HS-5 (cell line): ENCODE results near the gene ZNF101.

Source experiments
- DNase-seq: peaks from one replicate; pipeline ENCODE4 v3.0.0-alpha.2; 2012; ENCODE audit warnings: low read depth

The ZNF101 gene

DNA sequence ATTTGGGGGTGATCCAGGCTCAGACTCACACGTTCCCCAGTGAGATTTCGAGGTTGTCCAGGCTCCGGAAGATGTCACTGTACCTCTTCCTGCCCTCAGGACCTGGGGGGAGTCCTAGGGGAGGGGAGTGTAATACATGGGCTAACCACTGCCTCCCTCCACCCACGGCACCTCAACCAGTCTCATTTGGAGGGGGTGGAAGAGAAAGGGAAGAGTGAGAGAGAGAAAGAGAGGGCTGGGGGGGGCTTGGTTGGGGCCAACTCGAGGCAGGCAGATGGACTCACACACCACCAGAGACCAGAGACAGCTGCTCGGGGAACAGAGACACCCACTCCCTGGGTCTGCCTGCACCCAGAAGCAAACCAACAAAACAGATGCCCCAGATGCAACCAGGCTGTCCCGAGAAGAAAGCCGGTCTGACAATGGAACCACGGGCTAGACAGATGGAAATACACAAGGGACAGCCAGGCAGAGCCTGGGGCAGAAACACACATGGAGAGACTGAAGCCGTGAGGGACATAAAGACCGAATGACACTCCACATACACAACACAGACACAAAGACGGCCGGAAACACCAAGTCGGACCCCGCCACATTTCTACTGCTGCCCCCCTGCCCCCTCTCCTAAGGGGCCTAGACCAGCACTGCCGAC, 26.0 kb upstream of the ZNF101 start:
- no peak for DNase-seq

DNA sequence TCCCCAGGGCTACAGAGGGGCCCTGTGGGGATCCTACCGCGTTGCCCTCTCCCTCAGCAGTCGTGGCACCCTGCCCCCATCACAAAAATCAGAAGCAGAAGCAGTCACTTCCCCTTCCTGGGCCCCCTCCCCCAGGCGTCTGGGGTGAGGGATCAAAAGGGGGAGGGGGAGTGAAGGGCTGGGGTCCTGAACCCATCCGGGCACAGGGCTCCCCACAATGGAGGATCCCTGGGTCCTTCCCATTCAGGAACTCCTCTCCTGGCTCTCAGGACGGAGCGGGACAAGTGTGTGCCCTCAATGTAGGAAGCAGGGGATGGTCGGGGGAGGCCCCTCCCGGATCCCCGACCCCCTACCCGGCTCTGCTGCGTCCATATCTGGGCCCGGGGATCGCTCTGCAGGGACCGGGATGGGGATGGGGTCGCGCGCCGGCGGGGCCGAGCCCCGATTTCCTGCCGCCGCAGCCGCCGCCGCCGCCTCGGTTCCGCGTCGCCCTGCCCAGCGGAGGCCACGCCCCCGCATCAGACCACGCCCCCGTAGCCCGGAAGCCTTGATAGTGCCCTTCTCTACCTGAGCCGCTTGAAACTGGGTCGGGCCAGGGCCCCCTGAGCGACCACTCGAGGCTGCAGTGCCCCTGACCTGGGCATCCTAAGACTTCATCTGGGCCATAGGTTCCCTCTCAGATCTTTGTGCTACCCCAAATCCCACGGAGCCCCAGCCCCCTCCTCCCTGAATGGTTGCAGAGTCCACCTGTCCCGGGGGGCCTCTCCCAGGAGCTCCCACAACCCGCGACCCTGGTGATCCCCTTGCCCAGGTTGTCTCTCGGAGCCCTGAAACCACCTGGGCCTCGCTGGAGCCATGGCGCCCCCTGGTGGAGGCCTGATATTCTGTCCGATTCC, 25.2 kb upstream of the ZNF101 start, which contains the start of gene GMIP:
GMIP (minus strand) TSS at position 500 of the 896 bp plus-strand sequence; CDS start at position 372, 128 bp downstream.
- DNase-seq, result no peak

DNA sequence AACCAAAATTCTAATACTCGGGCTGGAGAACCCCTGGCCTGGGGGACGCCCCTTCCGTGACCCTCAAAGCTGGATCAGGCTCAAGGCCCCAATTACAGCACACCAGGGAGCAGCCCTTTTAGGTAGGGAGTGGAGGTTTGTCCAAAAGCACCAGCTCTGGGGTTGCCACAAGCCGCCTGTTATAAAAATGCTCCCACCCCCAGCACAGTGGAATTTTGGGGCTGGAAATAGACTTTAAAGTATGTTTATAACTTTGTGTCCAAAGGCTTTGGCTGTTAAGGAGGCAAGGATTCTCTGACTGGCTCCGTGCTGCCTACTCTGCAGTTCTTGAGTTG, 24.6 kb upstream of the ZNF101 start:
- no peak for DNase-seq

DNA sequence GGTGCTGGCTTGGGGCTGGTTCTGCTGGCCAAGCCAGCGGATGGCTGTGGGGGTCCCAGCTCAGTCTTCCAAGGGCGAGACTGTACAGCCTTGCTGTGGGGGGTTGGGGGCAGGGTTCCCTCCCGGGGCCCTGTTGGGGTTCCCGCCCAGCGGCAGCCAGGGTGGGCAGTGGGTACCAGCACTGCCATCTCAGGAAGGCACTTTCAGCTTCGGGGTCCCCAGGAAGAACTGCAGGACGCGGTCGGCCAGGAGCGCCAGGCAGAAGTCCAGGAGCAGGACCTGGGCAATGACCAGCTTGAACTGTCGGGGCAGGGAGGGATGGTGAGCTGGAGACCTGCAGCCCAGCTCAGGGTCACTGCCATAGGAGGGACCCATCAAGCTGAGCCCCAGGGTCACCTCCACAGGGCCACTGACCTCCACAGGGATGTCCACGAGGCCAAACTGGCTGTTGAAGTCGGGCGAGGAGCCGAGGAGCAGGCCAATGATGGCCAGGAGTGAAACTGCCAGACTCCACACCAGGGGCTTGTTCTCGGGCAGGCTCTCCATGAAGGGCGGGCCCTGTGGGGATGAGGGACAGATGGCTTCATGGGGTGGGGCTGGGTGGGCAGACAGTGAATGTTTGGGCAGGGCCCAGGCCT, 23.3 kb upstream of the ZNF101 start:
- no peak for DNase-seq

DNA sequence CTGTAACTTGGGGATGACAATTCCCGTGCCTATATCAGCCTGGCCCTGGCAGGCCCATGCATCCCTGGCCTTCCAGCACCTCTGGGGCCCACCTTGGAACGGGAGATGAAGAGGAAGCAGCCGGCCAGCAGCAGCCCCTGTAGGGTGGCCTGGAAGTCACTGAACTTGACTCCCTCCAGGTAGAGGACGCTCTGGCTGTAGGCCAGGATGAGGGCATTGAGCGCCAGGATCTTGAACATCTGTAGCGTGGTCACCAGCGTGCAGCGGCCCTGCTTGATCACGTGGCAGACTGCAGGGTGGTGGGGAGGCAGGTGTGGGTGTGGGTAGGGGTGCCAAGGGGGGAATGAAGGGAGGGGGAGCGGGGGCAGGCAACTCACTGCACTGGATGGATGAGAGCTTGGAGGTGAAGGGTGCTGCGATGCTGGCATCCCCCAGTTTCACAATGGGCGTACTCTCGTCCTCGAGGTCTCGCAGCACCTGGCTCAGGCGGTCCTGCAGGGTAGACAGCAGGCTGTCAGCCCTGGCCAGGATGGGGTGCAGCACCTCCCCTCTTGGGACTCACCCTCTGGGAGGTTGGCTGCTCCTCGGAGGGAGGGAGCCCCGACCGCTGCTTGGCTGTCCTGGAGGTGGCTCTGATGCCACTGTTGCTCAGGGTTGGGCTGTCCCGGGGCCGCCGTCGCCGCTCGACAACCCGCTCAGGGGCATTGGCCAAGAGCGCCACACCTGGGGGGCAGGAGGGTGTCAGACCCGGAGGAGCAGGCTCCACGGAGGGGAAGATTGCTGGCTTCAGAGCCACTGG, 21.4 kb upstream of the ZNF101 start:
- no peak for DNase-seq

DNA sequence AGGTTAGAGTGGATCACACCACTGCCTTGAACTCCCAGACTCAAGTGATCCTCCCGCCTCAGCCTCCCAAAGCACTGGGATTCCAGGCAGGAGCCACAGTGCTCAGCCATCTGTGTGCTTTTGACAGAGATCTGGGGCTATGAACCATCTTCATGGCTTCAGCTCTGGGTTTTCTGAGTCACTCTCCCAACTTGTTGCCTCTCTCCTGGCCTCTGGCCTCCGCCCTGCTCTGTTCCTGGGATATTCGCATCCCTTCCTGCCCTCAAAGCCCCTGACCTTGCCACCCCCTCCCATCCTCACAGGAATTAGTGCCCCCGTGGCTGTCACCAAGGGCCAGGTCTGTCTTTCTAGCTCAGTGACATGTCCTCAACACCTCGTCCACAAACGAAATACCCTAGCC, 19.5 kb upstream of the ZNF101 start:
- DNase-seq, result no peak

DNA sequence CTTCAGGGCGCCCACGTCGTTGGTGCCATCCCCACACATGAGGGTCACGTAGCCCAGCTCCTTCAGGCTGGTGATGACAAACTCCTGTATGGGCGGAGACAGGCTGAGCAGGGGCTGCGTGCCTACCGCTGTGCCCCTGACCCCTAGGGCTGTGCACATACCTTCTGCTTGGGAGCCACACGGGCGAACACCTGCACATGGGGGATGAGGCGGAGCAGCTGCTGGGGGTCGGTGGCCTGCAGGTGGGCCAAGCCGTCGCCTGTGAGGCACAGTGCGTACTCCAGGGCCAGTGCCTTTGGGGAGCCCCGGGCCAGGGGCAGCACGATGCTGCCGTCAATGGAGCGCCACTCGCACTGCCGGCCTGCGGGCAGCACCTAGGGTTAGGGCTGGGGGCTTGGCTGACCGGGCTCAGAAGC, 19.1 kb upstream of the ZNF101 start:
- no peak for DNase-seq

DNA sequence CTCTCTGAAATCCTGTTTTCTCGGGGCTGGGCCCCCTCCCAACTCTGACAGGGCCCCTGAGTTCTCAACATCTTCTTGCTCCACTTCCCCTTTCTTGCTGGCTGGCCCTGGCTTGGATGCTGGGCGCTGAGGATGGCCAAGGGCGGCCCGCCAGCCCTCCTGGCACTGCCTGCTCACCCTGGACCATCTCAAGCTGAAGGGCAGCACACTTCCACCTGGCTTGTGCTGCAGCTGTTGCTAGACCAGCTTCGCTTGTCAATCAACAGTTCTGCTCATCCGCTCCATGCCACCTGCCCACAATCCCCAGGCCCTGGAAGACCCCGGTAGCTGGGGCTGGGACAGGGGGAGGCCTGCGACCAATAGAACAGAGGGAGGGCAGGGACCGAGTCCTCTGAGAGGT, 18.3 kb upstream of the ZNF101 start:
- no peak for DNase-seq

DNA sequence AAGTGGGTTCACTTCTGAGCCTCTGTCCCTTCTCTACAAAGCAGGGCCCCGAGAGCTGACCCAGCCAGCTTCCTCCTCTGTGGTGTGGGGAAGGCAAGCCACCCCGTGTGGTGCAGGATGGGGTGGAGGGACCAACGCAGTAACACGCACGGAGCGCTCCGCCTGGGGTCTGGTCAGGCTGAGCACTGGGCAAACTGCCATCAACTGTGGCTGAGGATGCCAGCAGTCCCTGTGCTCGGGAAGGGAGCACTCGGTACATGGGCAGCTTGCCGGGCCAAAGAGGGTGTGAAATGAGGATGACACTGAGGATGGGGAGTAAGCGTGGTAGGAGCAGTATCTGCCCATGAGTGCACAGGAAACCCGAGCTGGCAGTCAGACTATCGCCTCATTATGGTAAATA, 17.6 kb upstream of the ZNF101 start:
- no peak for DNase-seq

DNA sequence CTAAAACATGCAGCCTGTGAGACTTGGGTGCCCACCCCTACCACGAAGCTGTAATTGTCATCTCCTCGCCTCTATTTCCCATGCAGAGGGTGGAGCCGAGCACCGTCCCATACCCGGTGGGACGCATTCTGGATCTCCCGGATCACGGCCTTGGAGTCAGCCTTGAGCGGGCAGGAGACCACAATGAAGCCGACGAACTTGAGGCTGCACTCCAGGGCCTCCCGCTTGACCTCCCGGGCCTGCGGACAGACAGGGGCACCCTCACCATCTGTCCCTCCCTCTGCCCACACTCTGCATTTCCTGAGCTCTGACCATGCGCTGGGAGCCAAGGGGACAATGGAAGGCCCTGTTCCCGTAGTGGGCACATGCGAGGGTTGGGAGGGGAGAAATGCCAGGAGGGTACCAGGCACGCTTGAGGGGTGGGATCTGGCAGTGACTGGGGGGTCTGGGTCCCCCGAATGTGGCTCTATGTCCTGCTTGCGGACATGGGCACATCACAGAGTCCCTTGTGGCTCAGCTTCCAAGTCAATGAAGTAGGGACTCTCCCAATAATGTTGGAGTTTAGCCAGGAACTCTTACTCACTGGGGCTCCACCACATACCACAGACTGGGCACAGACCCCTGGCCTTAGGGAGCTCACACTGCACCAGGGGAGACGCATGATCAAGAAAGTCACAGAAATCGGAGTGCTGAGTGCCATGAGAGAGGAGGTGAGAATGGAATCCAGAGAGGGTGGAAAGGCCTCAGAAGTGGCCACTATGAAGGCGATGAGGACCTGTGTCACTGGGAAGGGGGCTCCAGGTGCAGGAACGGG, 15.9 kb upstream of the ZNF101 start:
- no peak for DNase-seq

DNA sequence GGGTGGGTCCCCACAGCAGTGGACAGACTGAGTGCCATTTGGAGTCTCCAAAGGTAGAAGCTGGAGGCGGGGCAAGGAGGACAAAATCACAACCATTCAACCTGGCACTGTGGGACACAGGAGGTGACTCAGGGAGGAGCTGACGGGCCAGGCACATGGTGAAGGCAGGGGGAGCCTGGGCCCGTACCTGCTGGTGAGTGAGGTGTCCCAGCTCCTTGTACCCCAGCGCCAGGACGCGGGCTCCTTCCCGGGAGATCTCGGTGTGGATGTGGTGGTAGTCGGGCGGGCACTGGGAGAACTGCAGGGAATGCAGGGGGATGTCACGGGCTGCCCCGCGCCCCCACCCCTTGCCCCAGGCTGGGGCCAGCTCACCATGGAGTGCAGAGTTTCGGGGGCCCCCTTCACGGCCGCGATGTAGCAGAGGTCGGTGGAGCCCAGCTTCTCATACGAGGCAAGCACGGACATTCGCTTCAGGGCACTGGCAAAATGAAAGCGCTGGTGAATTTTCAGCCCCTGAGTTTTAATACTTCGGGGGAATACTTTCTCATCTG, 15.0 kb upstream of the ZNF101 start:
- no peak for DNase-seq

DNA sequence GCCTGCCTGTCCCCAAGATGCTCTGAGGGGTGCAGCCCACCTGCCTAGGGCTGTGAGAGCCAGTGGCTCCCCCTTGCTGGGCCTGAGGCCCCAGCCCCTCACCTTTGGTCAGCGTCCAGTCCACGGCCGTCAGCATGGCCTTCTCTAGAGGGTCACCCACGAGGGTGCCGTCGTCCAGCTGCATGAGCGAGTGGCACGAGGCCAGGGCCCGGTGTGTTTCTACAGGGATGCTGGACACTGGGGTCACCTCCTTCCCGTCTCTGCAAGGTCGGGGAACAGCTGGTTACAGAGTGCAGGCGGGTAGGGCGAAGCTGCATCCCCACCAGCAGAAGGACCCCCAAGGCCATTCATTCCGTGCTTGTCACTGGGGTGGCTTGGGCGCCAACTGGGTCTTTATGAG, 14.2 kb upstream of the ZNF101 start:
- DNase-seq, result no peak

DNA sequence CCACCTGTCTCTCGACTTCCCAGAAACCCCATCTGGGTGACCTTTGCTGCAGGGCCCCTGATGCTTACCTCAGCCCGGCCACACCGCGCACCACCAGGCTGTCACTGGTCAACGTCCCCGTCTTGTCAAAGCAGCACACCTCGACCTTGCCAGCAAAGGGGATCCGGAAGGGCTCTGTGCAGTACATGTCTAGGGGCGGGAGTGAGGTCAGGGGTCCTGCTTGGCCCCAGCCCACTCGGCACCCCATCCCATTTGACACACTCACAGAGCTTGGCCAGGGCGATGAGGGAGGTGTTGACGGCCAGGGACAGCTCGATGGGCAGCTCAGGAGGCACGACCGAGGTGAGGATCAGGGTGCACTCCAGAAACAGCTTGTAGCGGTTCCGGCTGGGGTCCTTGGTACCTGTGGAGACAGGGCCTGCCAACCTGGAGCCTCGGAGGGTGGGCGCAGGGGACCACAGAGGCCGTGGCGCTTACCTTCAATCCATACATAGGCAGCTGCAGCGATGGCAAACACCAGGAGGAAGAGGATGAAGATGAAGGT, 13.5 kb upstream of the ZNF101 start:
- no peak for DNase-seq

DNA sequence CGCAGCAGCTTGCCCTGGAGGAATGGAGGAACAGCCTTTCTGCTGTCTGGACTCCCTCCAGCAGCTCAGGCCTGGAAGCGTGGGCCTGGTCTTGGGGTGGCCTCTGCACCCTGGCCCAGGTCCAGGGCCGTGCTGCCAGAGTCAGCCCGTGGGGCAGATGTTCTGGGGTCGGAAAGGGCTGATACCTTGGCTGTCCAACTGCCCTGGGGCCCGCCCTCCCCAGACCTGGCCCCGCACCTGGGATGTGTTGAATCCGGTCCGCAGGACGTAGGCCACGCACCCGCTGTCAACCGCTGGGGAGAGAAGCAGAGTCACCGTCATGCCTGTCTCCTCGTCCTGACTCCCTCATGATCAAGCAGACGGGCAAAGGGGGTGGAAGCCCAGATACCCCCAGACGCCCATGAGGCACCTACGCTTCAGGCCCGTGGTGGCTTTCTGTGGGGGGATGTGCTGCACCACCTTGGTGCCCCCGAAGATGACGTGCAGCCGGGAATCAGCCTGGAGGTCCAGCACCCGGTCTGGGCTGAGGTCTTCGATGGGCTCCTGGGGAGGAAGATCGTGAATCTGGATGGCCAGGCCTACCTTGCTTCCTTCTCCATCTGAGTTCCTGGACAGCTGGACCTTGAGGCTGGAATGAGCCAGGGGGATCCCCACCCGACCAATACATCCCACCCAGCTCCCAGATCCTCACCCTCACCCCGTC, 12.8 kb upstream of the ZNF101 start:
- DNase-seq, result no peak

DNA sequence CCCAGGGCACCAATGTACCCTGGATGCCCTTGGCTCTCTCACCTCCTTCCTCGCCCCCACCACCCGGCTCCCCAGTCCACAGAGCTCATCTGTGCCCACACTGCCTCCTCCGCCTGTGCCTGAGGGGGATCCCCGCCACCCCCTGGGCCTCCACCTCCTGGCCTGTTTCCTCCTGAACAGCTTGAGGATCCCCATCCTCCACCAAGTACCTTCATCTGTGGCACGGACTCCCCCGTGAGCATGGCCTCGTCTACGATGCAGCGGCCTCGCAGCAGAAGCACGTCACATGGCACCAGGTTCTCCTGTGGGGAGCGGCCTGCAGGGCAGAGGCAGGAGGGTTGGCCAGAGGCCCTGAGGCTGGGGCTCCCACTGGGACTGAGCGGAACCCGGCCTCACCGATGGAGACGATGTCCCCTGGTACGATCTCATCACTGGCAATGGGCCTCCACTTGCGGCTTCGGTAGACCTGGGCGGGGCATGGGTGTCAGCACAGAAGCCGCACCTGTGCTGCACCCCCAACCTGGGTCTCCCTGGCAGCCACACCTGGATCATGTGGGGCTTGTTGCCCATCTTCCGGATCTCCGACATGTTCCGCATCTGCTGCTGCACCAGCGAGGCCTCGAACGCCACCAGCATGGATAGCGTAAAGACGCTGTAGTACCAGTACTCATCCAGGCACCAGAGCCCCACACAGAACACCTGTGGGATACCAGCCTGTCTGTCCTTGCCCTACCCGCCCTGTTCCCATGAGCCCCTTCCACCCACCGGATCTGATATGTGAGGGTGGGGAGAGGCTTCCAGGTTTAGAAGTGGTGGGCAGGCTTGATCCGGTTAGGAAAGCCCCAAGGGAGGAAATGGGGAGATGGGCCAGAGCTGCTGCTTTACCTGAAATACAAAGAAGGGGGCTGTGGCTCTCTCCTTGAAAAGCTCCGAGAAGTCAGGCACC, 11.9 kb upstream of the ZNF101 start:
- no peak for DNase-seq

DNA sequence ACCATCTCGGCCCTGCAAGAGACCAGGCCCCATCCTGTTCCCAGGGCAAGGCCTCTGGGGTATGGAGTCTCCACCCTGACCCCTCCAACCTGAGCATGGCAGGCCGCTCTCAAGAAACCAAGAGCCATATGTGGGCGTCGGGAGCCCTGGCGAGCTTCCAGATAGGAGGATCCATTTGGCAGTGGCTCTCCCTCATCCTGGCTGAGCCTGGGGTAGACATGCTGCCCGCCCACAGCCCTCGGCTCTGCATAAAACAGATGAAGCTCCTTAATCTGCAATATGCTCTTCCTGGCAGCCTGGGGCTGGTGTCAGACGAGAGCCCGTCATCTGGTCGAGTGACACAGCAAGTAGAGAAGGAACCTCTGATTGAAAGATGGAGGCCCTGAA, 11.2 kb upstream of the ZNF101 start:
- no peak for DNase-seq

DNA sequence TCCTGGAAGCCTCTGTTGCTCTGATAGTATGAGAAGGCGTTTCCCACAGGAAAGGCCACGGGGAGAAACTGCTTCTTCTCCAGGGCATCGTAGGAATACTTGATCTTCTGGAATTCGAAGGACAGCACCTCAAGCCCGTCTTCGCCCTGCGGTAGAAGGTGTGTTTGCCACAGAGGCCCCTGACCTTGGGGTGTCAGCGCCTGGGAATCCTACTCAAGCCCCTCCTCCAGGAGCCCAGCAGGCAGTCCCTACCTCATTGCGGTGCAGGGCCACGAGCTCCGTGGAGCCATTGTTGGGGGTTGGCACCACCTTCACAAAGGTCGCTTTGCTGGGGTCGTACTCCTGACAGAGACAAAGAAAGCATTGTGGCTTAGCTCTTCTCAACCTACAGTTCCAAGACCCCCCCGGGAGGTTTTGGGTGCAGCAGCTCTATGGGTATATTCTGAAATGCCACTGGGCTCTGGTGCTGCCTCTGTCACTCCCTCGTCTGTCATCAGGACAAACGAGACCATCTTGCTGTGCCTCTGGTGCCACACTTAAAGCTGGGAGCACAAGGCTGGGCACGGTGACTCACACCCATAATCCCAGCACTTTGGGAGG, 8.9 kb upstream of the ZNF101 start:
- no peak for DNase-seq

DNA sequence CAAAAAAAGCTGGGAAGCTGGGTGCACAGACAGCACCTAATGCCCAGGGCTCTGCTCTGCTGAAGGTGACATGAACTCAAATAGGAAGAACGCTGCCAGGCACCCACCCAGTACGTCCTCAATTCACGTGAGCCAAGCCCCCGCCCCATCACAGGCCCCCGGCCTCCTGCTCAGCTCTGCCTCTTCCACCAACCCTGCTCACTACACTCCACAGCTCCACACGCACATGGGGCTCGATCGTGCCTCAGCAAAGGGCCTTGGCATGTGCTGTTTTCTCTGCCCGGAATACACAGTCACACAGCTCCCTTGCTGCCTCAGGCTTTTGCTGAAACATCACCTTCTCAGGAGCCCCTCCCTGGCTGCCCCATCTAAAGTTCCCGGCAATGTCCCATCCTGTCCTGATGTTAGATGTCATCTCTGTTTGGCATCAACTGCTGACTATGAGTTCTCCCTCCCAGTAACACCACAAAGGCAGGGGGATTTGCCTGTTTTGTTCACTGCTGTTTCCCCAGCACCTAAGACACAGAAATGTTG, 7.4 kb upstream of the ZNF101 start:
- no peak for DNase-seq
